Stimulated activated CD8-positive, alpha-beta memory T cell treated with anti-CD3 and anti-CD28 coated beads, Interleukin-15, amount 100 ng/mL, for 24 hours (primary cell): ENCODE data around the gene SLC6A9.

Experiments
- DNase-seq: peaks from one replicate; pipeline ENCODE4 v3.0.0-alpha.2; 2020; ENCODE audit warnings: low read depth

The SLC6A9 gene

GRCh38 chr1:43983253-43983899, 47.9 kb downstream of the SLC6A9 start:
- no peak for DNase-seq

- DNase-seq = no peak
Observed at GRCh38 chr1:43982808-43983207, 48.5 kb downstream of the SLC6A9 start.

GRCh38 chr1:43982241-43982640, 49.0 kb downstream of the SLC6A9 start:
- no peak for DNase-seq

GRCh38 chr1:43981636-43982035, 49.6 kb downstream of the SLC6A9 start:
- DNase-seq = no peak

- no peak for DNase-seq
Observed at GRCh38 chr1:43981135-43981491, 50.1 kb downstream of the SLC6A9 start.

- no peak for DNase-seq
Observed at GRCh38 chr1:43980255-43981134, 50.8 kb downstream of the SLC6A9 start.

GRCh38 chr1:43979528-43980254, 51.6 kb downstream of the SLC6A9 start:
- no peak for DNase-seq

GRCh38 chr1:43979261-43979527, 52.1 kb downstream of the SLC6A9 start:
- no peak for DNase-seq

- DNase-seq = no peak
Observed at GRCh38 chr1:43978551-43979260, 52.6 kb downstream of the SLC6A9 start, which contains the start of gene B4GALT2. Gene B4GALT2, plus strand, starts transcription at chr1:43979210. Its CDS starts 1,951 bp downstream, at chr1:43981161.

- no peak for DNase-seq
Observed at GRCh38 chr1:43978264-43978550, 53.1 kb downstream of the SLC6A9 start.

GRCh38 chr1:43977376-43978263, 53.6 kb downstream of the SLC6A9 start:
- no peak for DNase-seq

- DNase-seq = no peak
Observed at GRCh38 chr1:43976890-43977289, 54.4 kb downstream of the SLC6A9 start.

- no peak for DNase-seq
Observed at GRCh38 chr1:43976045-43976444, 55.2 kb downstream of the SLC6A9 start.

- DNase-seq = no peak
Observed at GRCh38 chr1:43975249-43975961, 55.9 kb downstream of the SLC6A9 start.

GRCh38 chr1:43974443-43975248, 56.6 kb downstream of the SLC6A9 start, which contains the start of gene ATP6V0B:
Gene ATP6V0B, plus strand, starts transcription at chr1:43974960. Its CDS starts 81 bp downstream, at chr1:43975041.
- peak; percentile 92 for DNase-seq

- no peak for DNase-seq
Observed at GRCh38 chr1:43973981-43974442, 57.2 kb downstream of the SLC6A9 start.

GRCh38 chr1:43971336-43971980, 59.8 kb downstream of the SLC6A9 start:
- no peak for DNase-seq

GRCh38 chr1:43970911-43971310, 60.4 kb downstream of the SLC6A9 start:
- DNase-seq = no peak

- DNase-seq = no peak
Observed at GRCh38 chr1:43970502-43970901, 60.8 kb downstream of the SLC6A9 start.
